ENCODE data around the gene CDC20B.
"Not testable (repeated sequence)": the region's sequence is repeated elsewhere in the genome, so short reads cannot be mapped to it uniquely, and the experiment has no call there.

- TF ChIP-seq ZNF274 (IDR thresholded peaks at IDR 0.05; ENCODE audit: low read depth, low read length); YY1 (IDR thresholded peaks at IDR 0.05; ENCODE audit: insufficient read depth, insufficient read length): not testable (repeated sequence)
Observed at GRCh38 chr5:55105976-55106375, 67.0 kb downstream of the CDC20B start.
